ENCODE results near the gene ARHGAP18.

The ARHGAP18 gene

GRCh38 chr6:129686941-129687627 lies 22.9 kb downstream of the ARHGAP18 start:
- H3K27me3 ChIP-seq (replicated peaks), result no peaks in the 10 kb centered on the region
- in situ Hi-C loops (cut with HindIII; ENCODE audit: low pct_ligation_motif_present, low sequenced_read_pairs), result no loop called here
- DNase-seq, result peak; percentile 40
- peak overlapping the region; percentile 2 for H3K27ac ChIP-seq
- TF ChIP-seq CTCF (IDR thresholded peaks at IDR 0.05; ENCODE audit: low read depth, low read length, missing control alignments), result no peak
- no peak overlapping the region for H3K4me3 ChIP-seq (ENCODE audit: low read depth, low read length)
- H3K36me3 ChIP-seq (replicated peaks), result no peaks in the 10 kb centered on the region

- no peak for DNase-seq
- in situ Hi-C loops (cut with HindIII; ENCODE audit: low pct_ligation_motif_present, low sequenced_read_pairs), result no loop called here
- Histone ChIP-seq H3K27ac (no peak overlapping the region), H3K27me3 (replicated peaks) (no peaks in the 10 kb centered on the region), H3K36me3 (replicated peaks) (no peaks in the 10 kb centered on the region), H3K4me3 (ENCODE audit: low read depth, low read length) (no peak overlapping the region)
- TF ChIP-seq CTCF (IDR thresholded peaks at IDR 0.05; ENCODE audit: low read depth, low read length, missing control alignments), result no peak
Observed at GRCh38 chr6:129685662-129686031, 24.3 kb downstream of the ARHGAP18 start.

- in situ Hi-C loops (cut with HindIII; ENCODE audit: low pct_ligation_motif_present, low sequenced_read_pairs), result no loop called here
- H3K27ac ChIP-seq, result peak overlapping the region; percentile 97
- H3K36me3 ChIP-seq (replicated peaks), result no peaks in the 10 kb centered on the region
- H3K4me3 ChIP-seq (ENCODE audit: low read depth, low read length), result no peak overlapping the region
- DNase-seq, result no peak
- TF ChIP-seq CTCF (IDR thresholded peaks at IDR 0.05; ENCODE audit: low read depth, low read length, missing control alignments), result no peak
- H3K27me3 ChIP-seq (replicated peaks), result no peaks in the 10 kb centered on the region
Observed at GRCh38 chr6:129684903-129685661, 24.9 kb downstream of the ARHGAP18 start.

- peak overlapping the region; percentile 97 for H3K27ac ChIP-seq
- no peaks in the 10 kb centered on the region for H3K36me3 ChIP-seq (replicated peaks)
- no peak for DNase-seq
- H3K4me3 ChIP-seq (ENCODE audit: low read depth, low read length), result no peak overlapping the region
- no peak for TF ChIP-seq CTCF (IDR thresholded peaks at IDR 0.05; ENCODE audit: low read depth, low read length, missing control alignments)
- in situ Hi-C loops (cut with HindIII; ENCODE audit: low pct_ligation_motif_present, low sequenced_read_pairs), result no loop called here
- no peaks in the 10 kb centered on the region for H3K27me3 ChIP-seq (replicated peaks)
Observed at GRCh38 chr6:129684323-129684884, 25.6 kb downstream of the ARHGAP18 start.

- H3K27me3 ChIP-seq (replicated peaks), result no peaks in the 10 kb centered on the region
- no peaks in the 10 kb centered on the region for H3K36me3 ChIP-seq (replicated peaks)
- in situ Hi-C loops (cut with HindIII; ENCODE audit: low pct_ligation_motif_present, low sequenced_read_pairs), result no loop called here
- H3K4me3 ChIP-seq (ENCODE audit: low read depth, low read length), result no peak overlapping the region
- H3K27ac ChIP-seq, result peak overlapping the region; percentile 97
- TF ChIP-seq CTCF (IDR thresholded peaks at IDR 0.05; ENCODE audit: low read depth, low read length, missing control alignments), result no peak
- peak; percentile 98 for DNase-seq
Observed at GRCh38 chr6:129683601-129684322, 26.2 kb downstream of the ARHGAP18 start.
